NOMO-1 (cell line): ENCODE results near the gene NFASC.

ENCODE experiments used
- DNase-seq, 2 experiments: peaks; one replicate each; lab custom pipeline; 2025; ENCODE audit not compliant: unreplicated experiment in 2 of 2; lab: John Stamatoyannopoulos, UW

Gene NFASC

DNA sequence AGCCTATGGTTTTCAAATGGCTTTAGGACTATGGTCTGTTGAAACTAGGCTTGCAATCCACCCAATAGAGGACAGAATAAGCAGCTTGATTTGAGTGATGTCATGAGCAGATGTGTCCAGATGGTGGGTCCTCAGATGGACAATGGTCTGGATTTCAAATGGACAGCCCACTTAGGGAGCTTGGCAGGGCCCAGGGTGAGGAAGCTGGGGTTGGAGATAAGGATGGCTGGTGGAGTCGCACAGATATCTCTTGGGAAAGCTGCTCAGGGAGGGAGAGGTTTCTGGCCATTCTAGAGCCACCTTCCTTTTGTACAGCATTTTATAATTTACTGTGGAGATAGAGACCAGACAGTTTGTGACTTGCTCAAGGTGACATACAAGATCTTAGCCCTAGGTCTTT is 55.0 kb downstream of the NFASC start:
- no peak for DNase-seq

DNA sequence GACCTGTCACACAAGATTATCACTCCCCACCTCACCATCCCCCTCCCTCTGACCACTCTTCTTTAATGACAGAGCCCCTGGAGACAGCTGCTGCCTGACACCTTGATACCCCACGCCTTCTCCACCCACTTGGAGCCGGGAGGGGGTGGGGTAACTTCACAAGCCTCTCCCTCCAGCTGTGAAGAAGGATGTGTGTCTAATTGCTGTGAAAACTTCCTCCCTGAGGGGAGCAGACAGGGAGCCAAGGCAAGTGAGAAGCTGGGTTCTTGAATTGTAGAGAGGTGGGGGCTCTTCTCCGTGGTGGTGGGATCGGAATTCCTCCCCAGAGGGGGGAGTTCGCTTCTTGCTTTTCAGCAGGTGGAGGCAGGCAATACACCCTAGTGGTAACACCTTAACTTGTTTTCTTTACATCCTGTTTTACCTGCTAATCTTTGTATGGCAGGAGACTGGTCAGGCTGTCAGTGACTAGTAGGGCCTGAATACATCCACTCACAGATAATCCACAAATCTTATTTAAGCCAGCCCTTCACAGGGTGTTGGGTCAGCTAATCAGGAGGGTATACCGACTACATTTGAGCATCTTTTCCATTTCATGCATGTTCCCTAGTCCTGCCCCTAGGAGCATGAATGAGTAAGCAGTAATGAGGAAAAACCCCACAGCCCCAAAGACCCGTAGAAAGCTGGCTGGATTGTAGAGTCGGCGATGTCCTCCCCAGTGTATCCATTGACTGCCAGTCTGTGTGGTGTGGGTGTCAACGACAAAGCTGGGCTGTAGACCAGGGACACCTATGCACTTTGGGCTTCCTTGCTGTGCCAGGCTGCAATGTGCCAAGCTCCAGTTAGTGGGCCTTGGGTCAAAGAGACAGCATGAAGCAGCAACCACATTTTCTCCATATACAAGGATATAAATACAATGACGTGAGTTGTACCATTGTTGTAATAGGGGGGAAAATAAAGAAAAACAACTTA is 57.3 kb downstream of the NFASC start:
- no peak for DNase-seq

DNA sequence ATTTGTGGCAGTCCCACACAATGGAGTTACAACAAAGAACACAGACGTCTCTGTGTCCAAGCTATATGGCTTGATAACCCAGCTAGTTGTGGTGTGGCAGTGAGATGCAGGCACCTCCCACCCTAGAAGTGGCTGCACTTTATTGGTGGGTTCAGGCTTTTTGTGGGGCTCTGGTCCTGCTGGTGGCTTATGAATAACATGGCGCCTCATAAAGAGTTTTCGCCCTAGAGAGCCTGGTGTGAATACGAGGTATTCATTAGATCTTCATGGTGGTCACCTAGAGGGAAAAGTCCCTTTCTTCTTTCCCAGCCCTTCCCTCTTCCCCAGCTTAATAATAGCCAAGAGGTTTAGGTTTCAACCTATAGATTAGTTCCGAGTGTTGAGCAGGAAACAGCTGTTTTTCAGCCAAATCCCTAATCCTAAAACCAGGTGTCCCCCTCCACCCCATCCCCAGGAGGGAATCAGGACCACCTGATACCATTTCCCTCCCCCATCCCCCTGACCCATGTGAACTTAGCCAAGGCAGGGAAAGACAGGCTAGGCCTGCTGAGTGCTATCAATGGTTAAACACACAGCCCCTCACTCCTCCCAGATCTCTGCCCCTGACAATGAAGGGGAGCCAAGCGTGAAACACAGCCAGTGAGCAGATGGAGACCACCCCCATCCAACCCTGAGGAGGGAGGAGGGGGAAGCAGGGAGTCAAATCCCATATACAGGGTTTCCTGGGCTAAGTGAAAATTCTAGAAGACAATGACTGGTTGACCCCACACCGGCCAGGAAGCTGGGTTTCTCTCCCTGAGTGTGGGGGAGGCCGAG is 58.2 kb downstream of the NFASC start:
- no peak for DNase-seq

DNA sequence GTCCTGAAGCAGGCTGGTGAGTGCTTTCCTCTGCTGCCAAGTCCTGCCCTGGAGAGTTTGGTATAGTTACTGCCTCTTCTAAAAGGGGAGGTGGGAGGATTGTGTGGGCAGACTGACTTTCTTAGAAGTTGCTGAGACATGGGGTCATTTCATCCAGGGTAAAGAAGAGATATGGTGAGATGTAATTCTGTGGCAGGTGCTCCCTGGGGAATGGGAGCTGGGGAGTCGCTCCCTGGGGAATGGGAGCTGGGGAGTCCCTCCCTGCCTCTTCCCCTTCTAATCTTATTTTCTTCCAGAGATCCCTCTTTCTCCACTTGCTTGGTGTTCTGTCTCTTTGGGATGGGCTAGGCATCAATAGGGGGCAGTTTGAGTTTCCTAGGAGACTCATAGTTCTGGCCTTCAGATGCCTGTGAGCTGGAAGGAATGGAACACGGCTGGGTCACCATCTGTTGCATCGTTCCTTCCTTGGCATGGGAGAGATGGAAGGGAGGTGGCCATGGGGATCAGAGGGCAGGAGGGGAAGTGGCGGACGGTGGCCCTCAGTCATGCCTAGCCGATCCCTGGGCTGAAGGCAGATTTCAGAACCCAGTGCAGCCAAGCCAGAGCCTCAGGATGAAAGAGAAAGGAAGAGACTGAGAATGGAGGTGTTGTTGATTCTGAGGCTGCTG is 59.0 kb downstream of the NFASC start:
- DNase-seq, result no peak

DNA sequence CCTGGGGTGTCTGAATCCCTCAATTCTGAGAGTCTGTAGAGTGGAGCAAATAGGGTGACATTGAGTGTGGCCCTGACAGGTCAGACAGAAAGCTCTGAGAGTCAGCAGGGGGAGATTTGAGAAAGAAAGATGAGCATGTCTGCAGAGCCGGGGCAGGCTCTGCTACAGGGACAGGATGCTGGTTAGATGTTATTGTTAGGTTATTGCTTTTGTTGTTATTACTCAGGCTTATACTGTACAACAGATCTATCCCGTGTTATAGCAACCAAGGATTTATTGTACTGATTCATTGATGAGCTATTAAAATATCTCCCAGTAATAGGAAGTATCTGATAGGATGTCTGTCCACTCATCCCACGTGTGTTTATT is 59.5 kb downstream of the NFASC start:
- no peak for DNase-seq

DNA sequence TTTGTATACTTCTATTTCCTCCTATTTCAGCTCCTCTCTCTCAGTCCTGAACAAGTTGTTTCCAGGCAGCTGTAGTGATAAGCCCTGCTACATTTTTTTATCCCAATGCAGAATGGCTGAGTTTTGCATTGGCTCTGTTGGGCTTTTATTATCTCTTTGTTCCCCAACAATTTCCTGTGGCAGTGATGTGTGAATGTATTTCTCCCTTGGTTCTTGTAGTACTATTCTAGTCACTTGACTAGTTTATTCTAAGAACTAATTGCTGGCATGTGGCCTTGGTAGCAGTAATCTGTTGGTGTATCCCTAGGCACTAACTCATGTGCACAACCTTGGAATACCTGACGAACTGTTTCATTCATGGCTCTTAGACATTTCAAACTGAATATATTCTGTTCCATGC is 60.7 kb downstream of the NFASC start:
- DNase-seq, result no peak

DNA sequence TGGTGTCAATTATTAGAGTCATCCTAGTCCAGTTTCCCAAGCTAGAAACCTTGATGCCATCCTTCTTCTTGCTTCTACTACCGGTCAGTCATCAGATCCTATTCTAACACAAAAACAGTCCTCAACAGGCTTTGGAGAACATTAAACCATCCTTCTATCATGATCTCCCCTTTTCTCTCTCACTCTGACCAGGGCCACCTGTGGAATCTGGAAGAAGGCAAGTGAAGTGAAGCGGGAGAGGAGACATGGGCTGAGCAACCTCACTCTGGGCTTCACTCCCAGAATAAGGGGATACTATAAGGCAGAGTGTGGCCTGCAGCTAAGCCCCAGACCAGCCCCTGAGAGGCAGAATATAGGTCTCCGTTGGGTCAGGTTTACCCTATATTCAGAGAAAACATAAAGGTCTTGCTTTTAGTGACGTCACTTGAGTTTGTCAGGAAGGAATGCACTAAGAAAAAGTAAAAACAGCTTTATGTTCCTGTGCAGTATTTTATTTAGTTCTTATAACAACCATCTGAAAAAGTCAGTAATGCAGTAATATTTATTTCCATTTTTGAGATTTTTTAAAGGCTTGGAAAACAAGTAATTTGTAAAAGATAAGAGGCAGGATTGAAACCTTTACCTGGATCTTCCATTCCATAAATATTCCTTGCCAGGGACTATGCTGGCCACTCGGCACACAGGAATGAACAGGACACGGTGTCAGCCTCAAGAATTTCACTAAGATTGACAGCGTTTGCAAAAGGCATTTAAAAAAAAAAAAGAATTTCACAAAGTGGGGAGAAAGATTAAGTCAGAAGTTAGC is 61.3 kb downstream of the NFASC start:
- no peak for DNase-seq

DNA sequence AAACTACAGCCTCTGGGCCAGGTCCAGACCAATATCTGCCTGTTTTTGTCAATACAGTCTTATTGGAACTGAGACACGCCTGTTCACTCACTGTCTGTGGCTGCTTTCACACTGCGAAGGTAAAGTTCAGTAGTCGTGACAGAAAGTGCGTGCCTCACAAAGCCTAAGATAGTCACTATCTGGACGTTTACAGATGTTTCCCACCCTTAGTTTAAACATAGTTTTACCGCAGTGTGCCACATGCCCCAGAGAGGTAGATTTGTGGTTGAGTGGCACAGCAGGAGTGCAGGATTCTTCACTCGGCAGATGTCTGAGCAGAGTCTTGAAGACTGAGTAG is 61.9 kb downstream of the NFASC start:
- DNase-seq, result no peak

DNA sequence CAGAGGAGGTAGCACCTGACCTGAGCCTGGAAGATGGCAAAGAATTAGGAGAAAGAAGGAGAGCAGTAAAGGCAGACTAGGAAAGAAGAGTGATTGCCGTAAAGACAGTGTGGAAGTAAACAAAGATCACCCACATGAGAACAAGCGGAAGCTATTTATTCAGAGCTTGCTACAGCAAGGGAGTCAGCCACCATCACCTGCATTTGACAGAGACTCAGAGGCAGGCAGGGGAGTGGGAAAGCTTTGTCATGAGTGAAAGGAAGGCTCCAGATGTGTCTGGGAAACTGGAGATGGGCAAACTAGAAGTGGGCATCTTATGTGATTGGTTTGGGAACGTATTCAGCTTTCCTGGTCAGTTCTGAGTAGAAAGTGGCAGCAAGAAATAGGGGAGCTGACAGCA is 64.5 kb downstream of the NFASC start:
- DNase-seq, result no peak

DNA sequence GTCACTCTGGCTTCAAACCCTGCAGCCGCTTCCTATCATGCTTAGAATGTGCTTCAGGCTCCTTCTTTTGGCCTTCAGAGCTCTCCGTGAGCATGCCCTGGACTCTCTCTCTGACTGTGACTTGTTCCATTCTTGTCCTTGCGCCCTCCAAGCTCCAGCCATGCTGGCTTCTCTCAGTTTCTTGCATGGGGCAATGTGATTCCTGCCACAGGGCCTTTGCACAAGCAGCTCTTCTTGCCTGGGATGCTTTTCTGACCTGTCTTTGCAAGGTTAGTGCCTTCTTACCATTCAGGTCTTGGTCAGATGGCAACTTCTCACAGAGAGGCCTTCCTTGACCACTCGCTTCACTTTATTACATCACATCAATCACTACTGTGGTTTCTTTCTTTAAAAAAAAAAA is 66.1 kb downstream of the NFASC start:
- DNase-seq, result no peak

DNA sequence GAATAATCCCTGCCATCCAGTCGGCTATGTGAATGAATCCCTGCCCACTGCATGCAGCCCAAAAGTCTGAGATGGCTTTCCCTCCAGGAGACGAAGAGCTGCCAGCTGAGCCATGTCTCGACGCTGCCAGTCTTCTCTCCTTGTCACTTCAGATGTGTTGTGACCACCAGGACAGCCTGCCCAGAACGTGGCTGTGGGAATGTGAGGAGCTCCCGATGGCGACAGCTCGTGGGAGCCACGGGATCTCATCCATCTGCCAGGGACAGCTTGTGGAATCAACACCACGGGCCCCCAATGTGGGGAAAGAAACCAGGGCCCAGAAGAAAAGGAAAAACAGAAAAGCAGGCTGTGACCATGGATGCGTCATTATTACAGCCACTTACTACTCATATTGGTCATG is 67.2 kb downstream of the NFASC start:
- DNase-seq, result no peak

DNA sequence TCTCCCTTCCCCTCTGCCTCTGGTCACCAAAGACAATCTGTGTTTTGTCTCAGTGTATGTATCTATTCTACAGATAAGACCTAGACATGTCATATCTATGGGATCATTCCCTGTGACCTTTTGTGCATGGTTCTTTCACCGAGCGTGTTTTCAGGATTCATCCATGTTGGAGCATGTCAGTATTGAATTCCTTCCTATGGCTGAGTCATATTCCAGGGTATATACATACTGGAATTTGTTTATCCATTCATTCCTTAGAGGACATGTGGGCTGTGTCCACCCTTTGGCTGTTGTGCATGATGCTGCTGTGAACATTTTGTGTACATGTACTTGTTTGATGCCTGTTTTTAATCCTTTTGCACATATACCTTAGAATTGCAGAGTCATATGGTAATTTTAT is 69.9 kb downstream of the NFASC start:
- no peak for DNase-seq

DNA sequence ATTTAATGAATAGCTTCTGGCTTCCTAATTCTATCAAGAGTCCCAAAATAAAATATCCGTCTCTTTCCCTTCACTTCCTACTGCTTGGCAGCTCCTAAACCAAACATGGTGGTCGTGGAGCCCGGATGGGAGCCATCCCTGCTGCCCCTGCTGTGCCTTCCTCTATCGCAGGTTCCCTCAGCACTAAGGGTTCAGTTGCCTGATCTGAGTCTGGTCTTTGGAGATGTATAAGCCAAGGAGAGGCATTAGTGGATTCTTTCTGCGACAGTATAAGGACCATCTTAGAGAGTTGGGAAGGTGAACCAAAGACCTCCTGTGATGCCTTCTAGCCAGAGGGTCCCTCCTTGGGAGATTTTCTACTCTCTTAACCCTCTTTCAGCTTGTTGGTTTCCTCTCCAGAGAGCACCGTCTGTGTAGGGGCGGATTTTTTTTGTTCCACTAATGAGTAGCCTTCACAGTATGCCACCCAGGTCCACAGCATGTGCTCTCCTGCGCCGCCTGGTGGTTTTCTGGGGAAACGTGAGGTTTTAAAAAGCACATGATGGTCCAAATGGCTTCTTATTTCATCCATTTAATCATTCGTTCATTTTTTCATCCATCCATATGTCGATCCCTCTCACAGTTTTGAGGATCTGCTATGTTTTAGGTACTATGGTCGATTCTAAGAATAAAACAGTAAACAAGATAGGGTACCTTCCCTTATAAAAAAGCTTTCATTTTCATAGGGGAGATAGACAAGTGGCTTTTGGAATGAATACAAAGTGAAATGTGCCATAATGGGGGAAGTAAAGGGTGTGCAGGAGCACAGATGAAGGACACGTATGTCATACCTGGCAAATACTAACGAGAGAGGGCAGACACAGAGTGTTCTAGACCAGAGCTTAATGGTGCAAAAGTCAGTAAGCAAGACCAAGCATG is 71.0 kb downstream of the NFASC start:
- peak in 1 of 2 experiments; percentile 5 for DNase-seq

DNA sequence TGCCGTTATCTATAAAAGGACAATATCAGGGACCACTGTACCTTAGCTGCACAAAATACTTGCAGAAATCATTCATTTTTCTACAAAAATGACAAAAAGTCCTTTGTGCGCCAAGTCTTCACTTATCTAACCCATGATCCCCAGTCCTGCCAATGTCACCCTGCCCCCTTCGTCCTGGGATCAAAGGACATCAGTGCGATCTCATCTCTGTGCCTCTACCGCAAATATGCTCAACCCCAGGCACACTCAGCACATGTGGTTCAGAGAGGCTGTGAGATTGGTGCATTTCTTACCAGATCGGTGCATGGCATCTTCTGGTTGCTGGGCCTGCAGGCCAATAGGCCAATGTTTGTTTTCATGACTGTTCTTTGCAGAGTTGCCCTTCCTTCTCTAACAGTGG is 72.8 kb downstream of the NFASC start:
- no peak for DNase-seq

DNA sequence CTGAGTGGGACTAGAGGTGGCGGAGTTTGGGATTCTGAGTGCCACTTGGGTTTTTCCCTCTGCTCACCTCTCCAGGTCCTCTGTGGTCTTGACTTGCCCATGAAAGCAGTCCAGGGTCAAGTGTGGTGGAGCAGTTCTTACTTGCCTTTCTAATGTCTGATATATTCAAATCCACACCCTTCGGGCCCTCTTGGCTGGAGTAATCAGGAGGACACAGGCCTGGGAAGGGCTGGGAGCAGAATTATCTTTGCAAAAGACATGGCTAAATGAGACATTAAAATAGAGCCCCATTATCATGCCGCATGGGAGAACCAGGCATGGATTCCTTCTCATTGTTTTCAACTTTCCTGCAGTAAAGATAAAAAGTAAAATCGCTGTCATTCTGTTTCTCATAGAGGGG is 74.0 kb downstream of the NFASC start:
- no peak for DNase-seq

DNA sequence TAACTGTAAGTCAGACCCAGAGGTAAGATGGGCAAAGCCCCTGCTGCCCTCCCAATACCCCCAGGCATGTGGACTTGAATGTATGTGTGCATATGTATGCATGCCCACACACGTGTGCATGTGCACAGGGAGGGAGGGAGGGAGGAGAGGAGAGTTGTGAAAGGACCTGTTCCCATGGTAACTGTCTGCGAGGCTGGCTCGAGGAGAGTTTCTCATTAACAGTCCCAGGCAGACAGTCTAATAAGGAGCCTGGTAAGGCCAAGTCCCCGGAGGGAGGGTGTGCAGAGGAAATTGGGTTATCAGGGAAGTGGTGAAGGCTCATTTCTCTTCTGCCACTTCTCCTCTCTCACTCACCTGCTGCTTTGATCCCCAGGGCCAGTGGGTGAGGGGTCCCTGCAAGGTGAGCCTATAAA is 74.9 kb downstream of the NFASC start:
- no peak for DNase-seq

DNA sequence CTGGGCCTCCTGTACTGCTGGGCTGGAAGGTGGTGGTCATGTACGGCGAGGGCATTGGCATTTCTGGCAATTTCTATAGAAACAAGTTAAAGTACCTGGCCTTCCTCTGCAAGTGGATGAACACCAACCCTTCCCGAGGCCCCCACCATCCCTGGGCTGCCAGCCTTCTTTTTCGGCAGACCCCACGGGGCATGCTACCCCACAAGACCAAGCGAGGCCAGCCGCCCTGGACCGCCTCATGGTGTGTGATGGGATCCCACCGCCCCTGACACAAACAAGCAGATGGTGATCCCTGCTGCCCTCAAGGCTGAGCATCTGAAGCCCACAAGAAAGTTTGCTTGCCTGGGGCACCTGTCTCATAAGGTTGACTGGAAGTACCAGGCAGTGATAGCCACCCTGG is 76.0 kb downstream of the NFASC start:
- DNase-seq, result no peak

DNA sequence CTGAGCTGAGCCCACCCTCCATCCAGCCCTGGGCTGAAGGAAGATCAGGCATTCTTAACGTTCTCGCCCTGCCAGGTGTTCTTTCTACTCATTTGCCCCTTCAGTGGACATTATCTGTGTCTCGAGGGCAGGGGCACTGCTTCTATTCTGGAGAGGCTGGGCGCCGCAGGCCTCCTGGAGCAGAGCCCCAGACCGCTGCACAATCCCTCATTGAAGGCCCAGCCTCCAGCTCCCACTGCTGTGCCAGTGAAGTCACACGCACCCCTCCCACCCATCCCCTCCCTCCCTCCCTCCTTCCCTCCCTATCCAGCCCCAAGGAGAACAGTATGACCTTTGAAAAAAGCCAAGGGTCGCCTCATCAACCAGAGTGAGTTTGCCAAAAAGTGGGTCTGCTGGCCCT is 76.7 kb downstream of the NFASC start:
- DNase-seq, result no peak

DNA sequence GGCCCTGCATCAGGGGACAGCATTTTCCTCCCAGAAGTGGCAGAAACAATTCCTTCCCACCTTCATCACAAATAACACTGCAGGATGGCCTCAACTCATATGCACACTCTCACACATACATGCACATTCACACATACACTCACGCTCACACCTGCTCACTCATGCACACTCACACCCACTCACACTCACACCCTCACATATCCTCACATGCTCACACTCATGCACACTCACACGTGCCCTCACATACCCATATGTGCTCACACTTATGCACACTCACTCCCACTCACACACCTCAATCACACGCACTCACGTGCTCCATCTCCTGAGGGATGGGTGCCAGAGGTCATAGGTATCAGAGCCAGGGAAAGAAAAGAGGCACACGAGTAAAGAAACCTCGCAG is 77.1 kb downstream of the NFASC start:
- DNase-seq, result no peak
